Activated T-helper 9 cell treated with anti-CD3 and anti-CD28 coated beads, Interleukin-2, amount 50 U/mL, for 16 hours (primary cell): ENCODE data around the gene ABHD18.
"Not testable (repeated sequence)": the region's sequence is repeated elsewhere in the genome, so short reads cannot be mapped to it uniquely, and the experiment has no call there.

ENCODE experiments used
- DNase-seq: peaks from one replicate; pipeline ENCODE4 v3.0.0-alpha.2; 2020; ENCODE audit warnings: low read depth

Gene ABHD18

DNA sequence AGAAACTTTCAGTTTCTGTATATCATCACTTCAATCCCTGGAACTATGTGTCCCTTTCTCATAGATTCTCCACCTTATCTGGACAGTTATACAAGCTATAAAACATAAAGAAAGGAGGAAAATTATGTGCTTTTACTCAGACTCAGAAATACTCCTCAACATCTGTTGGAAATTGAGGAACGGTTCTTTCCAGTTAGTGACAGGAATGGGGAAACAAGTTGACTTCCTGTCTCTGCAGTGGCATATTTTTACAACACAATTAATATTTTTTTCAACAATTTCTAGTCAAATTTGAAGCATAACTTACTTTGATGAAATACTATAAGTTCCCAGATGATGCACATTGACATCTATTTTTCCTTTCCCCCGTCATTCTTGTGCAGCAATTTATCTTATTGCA, 27.9 kb downstream of the ABHD18 start:
- DNase-seq, result no peak

DNA sequence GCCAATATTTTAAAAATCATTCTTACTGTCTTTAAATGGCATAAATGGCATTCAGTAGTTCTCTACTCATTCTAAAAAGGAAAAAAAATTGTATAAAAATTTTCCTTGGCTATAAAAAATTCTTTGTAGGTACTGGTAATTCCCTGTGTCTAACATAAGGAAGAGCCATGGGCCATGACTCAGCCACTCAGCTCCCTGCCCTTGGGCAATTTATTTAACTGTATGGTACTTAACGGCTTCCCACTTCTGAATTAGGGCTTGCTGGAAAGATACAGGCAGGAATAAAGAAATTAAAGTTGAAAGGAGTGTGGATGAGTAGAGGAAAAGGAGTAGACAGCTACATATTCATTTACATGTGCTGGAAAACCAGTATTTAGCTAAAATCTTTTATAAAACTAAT, 30.6 kb downstream of the ABHD18 start:
- DNase-seq, result no peak

DNA sequence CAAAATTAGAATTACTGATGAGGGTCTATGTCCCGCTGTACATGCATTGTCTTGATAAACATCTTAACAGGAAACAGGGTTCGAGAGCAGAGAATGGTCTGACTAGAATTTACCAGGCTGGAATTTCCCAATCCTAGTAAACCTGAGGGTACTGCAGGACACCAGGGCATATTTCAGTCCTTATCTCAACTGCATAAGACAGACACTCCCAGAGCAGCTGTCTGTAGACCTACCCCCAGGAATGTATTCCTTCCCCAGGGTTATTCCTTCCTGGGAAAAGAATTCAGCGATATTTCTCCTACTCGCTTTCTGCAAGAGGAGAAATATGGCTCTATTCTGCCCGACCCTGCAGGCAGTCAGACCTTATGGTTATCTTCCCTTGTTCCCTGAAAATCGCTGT, 31.3 kb downstream of the ABHD18 start:
- DNase-seq, result not testable (repeated sequence)

DNA sequence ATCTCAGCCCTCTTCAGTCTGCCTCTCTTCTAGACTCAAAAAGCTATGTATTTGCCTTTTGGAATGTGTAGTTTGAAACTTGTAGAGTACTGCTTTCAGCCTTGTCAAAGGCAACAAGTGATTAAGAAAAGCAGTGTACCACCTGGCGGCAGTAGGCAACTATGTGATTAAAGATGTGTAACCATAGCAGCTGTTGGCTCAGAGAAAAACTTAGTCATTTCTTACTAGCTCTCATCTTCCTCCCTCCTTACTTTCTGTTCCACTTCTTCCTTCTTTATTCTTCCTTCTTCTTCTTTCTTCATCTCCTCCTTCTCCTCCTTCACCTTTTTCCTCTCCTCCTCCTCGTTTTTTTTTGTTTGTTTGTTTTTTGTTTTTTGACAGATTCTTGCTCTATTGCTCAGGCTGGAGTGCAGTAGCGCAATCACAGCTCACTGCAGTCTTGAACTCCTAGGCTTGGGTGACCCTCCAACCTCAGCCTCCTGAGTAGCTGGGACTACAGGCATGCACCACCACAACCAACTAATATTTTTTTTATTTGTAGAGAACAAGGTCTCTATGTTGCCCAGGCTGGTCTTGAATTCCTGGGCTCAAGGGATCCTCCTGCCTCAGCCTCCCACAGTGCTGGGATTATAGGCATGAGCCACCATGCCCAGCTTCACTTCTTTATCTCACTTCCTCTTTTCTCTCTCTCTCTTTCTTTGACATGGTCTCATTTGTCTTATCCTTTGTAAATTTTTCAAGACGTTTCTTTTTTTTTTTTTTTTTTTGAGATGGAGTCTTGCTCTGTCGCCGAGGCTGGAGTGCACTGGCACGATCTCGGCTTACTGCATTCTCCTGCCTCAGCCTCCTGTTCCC, 32.6 kb downstream of the ABHD18 start:
- DNase-seq, result no peak

DNA sequence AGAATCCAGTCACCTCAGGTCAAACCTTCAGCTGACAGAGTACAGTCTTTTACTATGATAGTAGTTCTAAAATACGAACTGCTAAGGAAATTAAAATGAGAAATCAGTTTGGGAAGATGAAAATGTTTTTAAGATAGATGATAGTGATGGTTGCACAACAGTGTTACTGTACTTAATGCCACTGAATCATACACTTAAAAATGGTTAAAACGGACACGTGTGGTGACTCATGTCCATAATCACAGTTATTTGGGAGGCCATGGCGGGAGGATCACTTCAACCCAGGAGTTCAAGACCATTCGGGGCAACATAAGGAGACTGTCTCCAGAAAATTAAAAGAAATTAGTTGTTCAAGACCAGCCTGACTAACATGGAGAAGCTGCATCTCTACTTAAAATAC, 41.4 kb downstream of the ABHD18 start:
- DNase-seq, result no peak

DNA sequence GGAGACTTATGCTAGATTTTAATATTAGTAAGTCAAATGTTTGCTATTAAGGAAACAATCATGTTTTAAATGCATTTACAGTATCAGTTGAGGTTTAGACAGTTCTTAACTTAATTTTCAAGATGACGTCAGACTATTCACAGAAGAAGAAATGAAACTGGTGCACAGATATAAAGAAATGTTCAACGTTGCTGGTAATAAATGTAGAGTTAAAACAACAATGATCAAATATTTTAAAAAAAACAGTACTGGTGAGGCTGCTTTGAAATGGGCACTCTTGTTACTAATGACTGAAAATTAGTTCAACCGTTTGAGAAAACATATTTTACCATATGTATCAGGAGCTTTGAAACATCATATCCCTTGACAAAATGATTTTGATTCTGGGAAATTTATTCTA, 44.2 kb downstream of the ABHD18 start:
- no peak for DNase-seq

DNA sequence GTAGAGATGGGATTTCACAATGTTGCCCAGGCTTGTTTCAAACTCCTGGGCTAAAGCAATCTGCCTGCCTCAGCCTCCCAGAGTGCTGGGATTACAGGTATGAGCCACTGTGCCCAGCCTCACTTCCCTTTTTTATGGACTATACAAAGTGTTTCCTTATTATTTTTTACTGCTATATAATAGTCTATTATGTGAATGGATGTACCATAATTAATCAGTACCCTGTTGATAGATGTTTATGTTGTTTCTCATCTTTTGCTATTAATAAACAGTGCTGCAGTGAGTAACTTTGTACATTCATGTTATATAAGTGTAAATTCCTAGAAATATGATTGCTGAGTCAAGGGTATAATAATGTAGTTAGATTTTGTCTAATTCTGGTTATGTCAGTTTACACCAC, 60.1 kb downstream of the ABHD18 start:
- no peak for DNase-seq

DNA sequence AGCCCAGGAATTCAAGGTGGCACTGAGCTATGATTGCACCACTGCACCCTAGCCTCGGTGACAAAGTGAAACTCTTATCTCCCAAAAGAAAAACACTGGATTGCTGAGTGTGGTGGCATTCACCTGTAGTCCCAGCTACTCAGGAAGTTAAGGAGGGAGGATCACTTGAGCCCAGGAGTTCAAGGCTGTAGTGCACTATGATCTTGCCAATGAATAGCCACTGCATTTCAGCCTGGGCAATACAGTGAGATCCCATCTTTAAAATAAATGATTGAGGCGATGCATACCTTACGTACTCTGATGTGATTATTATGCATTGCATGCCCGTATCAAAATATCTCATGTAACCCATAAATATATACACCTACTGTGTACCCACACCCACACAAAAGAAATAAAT, 64.7 kb downstream of the ABHD18 start:
- DNase-seq, result no peak

DNA sequence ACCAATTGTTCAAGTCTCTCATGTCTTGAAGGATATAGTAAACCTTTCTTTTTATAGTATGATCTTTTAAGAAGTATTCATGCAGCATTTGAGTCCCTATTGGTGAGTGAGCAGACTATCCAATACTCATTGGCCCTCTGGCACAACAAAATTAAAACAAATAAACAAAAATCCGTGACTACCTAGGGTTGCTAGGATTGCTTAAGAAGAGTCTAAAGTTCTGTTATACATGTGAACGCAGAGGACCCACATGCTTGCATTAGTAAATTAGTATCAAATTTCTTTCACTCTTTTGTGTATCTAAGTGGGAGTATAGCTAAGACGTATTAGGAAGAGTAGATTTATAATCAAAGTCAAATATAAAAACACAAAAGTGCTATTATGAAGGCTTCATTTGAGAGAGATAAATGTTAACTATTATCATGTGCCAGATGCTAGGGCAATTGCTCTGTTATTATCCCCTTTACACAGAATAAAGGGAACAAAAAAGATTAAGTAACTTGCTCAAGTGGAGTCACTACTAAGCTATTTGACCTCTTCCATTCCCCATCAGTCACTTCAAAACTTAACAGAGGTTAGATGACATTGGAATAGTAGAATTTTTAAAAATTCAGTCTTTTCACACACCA, 66.7 kb downstream of the ABHD18 start:
- DNase-seq, result no peak

DNA sequence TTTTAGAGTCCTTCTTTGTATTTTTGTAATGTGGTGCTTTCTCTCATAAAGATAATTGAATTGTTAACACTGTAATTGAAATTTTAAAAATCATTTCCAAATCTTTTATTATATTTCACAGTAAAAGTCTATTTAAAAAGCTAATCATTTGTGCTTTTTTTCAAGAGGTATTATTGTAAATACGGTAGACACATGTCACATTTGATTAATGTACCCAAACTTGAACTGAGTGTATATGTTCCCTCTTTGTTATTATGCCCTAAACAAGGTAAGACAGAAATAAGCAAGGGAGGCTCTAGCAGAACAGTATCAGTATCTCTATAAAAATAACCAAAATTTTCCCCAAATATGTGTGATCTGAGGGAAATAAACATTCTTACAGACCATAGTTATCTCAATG, 74.4 kb downstream of the ABHD18 start:
- no peak for DNase-seq

DNA sequence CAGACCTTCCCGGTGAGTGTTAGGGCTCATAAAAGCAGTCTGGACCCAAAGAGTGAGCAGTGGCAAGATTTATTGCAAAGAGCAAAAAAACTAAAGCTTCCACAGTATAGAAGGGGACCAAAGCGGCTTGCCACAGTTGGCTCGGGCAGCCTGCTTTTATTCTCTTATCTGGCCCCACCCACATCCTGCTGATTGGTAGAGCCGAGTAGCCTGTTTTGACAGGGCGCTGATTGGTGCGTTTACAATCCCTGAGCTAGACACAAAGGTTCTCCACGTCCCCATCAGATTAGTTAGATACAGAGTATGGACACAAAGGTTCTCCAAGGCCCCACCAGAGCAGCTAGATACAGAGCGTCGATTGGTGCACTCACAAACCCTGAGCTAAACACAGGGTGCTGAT, 81.8 kb downstream of the ABHD18 start:
- DNase-seq, result not testable (repeated sequence)

DNA sequence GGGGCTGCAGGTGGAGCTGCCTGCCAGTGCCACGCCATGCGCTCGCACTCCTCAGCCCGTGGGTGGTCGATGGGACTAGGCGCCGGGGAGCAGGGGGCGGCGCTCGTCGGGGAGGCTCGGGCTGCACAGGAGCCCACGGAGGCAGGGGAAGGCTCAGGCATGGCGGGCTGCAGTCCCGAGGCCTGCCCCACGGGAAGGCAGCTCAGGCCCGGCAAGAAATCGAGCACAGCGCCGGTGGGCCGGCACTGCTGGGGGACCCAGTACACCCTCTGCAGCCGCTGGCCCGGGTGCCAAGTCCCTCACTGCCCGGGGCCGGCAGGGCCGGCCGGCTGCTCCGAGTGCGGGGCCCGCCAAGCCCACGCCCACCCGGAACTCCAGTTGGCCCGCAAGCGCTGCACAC, 82.3 kb downstream of the ABHD18 start:
- not testable (repeated sequence) for DNase-seq

DNA sequence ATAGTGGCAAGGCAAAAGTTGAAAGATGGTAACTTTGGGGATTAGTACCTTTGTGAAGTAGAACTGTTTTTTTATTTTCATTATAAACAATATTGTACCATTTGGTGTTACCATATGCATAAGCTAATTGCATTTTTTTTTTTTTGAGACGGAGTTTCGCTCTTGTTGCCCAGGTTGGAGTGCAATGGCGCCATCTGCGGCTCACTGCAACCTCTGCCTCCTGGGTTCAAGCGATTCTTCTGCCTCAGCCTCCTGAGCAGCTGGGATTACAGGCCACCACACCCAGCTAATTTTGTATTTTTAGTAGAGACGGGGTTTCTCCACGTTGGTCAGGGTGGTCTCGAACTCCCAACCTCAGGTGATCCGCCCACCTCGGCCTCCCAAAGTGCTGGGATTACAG, 86.0 kb downstream of the ABHD18 start:
- not testable (repeated sequence) for DNase-seq

DNA sequence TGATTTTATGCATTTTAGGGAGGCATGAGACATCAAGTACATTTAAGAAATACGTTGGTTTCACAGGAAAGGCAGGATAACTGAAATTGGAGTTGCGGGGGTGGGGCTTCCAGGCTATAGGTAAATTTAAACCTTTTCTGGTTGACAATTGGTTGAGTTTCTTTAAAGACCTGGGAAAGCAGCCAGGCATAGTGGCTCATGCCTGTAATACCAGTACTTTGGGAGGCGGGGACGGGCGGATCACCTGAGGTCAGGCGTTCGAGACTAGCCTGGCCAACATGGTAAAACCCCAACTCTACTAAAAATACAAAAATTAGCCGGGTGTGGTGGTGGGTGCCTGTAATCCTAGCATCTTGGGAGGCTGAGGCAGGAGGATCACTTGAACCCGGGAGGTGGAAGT, 89.7 kb downstream of the ABHD18 start:
- not testable (repeated sequence) for DNase-seq

DNA sequence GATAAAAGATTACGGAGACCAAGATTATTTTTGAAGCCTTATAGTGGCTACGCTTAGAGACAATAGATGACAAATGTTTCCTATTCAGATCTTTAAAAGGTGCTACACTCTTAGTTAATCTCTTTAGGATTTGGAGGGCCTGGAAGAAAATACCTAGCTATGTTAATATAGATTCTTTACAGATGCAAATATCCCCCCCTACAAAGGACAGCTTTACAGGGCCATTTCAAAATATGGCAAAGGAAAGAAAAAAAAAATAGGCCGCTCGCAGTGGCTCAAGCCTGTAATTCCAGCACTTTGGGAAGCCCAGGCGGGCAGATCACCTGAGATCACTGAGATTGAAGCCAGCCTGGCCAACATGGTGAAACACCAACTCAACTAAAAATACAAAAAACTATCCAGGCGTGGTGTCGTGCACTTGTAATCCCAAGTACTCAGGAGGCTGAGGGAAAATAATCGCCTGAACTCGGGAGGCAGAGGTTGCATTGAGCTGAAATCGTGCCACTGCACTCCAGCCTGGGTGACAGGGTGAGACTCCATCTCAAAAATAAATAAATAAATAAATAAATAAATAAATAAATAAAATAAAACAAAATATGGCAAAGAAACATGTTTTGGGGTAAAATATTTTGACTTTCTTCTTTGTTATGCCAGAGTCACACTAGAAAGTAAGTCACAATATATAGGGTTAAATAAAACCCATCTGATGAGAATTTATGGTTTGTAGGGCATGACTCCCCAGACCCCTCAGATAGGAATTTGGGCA, 90.4 kb downstream of the ABHD18 start:
- DNase-seq, result not testable (repeated sequence)

DNA sequence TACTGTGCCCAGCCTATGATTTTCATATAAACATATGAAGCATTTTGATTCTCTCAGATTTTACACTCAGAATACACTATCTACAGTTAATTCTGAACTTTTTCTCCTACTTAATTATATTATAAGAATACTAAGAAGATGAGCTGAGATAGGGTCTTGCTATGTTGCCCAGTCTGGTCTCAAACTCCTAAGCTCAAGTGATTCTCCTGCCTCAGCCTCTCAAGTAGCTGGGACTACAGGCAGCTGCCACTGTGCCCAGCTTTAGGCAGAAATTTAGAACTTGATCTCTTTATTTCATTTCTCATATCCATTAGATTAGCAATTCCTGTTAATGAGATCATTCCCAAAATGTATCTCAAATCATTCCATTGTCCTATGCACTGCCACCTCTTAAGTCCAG, 91.2 kb downstream of the ABHD18 start:
- DNase-seq, result no peak

DNA sequence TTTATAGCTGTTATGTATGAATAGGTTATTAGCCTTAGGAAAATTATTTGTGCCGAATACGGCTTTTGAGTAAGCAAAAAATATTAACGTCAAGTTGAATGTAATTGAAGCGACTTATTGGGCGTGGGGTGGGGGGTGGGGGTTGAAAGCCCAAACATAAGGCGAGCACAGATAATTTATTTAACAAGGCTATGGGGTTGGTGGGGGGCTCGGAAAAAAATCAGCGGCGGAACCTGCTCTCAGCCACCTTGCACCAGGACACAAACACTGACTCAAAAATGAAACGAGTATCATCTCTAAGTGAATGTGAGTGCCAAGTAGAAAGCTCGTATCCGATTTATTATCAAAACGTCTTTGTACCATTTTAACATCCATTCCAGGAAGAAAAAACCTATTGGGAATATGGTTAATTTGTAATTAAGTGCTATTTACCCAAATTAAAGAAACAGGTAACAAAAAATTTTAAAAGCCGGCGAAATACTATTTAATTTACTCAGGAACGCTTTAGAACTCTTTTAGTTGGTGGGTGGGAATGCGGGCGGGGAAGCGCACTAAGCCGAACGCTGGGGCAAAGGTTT, 95.0 kb downstream of the ABHD18 start:
- DNase-seq, result no peak

DNA sequence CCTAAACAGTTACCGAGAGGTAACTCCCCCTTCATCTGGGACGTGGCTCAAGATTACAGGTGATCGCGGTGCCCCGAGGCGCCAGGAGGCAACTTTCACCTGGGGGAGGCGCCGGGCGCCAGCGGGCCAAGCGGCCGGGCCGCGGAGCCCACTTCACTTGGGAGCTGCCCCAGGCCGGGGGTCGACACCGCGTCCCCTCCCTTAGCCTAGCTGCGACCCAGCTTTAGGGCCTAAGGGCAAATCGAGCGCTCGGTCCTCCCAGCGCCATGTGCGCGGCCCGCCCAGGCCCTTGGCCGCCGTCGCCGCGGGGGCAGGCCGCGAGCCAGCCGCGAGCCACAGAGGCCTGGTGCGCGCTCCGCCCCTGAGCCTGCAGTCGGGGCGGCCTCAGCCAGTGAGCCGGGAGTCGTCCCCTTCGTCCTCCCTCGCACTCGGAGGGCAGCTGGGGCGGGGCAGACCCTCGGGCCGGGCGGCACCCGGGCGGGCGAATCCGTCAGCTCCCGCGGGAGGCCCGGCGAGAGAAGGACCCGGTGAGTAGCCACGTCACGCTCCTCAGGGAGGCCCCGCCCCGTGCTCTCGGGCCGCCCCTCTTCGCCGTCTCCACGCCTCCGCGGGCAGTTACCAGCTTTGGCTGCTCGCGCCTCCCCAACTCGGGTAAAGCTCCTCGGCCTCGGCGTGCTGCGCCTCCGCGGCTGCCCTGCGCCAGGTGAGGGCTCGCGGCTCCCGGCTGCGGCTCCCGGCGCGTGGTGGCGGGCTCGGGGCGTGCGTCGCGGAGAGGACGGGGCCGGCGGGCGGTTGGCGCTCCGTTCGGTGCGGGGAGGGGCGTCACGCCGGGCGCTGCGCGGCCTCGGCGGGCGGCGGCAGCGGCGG, 95.7 kb downstream of the ABHD18 start, which contains the start of gene LARP1B:
Gene LARP1B (plus strand): TSS at position 614 of the 867 bp plus-strand sequence. CDS start 13,640 bp downstream, outside the sequence.
- DNase-seq, result peak; percentile 90

DNA sequence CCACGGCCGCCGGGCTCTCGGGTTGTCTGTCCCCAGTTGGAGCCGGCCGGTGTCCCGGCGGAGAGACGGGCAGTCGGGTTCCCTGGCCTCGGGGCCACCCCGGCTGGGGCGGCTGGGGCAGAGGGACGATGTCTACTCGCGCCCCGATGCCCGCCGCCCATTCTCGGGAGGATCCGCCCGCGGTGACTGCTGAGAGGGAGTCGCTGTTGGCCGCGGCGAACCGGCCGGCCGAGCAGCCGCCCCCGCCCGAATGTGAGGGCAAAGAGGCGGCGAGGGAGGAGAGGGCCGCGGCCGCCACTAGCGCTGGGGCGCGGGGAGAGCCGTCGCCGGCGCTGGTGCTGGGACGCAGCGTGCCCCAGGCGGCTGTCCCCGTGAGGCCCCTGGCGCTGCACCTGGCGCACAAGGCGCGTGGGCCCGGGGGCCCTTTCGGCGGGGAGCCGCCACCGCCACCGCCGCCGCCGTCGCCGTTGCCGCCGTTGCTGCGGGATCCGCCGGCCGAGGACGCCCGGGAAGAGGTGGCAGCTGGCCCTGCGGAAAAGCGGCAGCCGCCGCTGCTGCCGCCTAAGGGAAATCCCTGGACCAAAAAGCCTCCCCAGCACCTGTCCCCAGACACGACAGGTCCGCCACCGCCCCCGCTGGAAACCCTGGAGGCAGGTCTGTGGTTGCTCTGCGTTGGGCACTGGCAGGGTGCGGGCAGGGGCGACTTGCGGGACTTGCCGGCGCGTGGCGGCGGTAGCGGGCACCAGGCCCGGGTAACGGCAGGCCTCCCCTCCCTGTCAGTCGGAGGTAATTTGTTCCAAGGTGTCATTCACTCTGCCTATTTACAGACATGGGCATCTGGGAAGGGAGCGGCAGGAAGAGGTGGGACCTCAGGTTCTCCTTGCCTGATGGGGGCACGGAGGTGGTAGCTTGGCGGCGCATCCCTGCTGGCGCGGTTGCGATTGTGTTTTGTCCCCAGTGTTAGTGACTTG, 96.6 kb downstream of the ABHD18 start:
- peak; percentile 49 for DNase-seq

DNA sequence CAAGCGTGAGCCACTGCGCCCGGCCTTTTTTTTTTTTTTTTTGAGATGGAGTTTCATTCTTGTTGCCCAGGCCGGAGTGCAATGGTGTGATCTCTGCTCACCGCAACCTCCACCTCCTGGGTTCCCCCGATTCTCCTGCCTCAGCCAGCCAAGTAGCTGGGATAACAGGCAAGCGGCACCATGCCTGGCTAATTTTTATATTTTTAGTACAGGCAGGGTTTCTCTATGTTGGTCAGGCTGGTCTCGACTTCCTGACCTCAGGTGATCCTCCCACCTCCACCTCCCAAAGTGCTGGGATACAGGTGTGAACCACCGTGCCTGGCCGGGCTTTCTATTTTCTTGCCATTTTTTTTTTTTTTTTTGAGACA, 101.2 kb downstream of the ABHD18 start:
- not testable (repeated sequence) for DNase-seq
